RKO (cell line): ENCODE measurements around the gene RAP2A.

ENCODE experiments used
- DNase-seq: peaks from one replicate; pipeline ENCODE4 v3.0.0-alpha.2; 2016; ENCODE audit warnings: low spot score

The RAP2A gene

DNA sequence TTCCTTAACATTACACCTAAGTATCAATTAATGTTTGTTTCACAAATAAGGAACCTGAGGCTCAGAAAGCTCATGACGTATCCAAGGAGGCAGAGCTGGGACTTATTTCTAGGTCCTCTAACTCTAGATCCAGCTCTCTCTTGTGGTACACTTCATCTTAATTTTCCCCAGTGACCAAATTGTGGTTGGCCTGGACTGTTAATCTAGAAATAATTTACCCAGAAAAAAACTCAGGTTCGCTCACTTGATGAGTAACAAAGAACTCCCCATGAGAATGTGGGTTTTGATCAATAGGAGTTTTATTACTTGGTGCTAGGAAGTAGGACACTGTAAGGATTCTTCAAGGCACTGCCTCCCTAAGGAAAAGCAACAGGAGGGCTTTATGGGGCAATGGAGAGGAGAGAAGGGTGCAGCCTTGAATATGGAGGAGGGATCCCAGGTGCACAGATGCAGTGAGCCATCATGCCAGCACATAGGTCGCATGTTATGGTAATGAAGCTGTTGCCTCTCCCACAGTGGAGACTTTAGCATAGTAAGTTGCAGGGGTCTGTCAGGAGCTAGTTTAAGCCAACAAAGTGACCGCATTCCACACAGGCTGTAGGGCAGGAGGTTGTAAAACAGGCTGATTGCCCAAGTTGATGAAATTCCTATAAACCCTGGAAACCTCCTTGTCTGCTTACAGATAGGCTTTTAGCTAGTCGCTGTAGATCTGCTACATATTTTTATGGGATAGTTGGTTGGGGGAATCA, 14.7 kb downstream of the RAP2A start:
- no peak for DNase-seq

DNA sequence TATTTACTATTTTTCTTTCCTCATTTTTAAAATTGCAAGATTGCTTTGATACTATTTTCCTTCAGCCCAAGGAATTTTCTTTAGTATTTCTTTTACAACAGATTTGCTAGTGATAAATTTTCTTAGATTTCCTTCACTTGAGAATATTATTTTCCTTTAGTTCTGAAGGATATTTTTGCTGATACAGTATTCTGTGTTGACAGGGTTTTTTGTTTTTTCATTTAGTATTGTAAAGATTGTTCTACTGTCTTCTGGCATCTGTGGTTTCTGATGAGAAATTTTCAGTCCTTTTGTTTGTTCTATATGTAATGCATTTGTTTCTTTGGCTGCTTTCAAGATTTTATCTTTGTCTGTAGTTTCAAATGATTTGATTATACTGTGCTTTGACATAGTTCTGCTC, 20.7 kb downstream of the RAP2A start:
- DNase-seq: no peak

DNA sequence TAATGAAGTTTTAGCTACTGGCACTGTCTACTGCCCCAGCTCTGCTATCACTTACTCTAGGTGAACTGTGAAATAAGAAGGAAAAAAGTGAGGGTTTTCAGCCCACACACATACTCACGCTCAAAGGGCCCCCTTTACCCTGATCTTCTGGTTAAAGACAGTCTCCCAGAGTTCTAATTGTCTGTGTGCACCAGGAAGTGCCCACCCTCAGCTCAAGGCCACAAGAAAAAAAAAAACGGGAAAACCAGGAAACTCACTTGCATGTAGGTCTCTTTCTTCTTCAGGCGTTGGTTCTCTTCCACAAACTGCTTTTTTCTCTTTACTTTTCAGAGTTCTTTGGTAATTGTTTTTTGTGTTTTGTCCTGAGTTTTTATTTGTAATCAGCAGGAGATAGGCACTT, 22.1 kb downstream of the RAP2A start:
- DNase-seq: no peak

DNA sequence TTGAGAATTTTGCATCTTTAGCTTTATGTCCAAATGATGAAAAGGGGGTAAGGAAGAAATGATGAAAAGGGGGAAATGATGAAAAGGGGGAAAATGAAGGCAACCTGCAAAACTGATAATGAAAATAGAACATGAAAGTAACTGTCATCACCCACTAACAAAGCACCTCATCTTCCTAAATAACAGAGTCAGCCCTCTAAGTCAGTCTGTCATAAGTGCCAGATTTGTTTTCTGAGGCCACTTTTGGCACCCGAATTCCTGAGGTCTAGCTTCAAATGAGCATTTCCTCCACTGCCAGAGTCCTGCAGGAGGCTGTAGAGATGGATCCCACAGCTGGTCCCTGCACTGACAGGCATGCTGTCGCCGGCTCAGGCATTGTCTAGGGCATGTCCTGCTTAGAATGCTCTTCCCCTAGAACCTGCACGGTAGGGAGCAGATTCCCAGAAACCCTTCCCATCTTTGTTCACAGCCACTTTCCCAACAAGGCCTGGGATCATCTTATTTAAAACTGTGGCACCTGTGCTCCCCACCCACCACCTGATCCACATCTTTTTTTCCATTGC, 25.3 kb downstream of the RAP2A start:
- DNase-seq: no peak

DNA sequence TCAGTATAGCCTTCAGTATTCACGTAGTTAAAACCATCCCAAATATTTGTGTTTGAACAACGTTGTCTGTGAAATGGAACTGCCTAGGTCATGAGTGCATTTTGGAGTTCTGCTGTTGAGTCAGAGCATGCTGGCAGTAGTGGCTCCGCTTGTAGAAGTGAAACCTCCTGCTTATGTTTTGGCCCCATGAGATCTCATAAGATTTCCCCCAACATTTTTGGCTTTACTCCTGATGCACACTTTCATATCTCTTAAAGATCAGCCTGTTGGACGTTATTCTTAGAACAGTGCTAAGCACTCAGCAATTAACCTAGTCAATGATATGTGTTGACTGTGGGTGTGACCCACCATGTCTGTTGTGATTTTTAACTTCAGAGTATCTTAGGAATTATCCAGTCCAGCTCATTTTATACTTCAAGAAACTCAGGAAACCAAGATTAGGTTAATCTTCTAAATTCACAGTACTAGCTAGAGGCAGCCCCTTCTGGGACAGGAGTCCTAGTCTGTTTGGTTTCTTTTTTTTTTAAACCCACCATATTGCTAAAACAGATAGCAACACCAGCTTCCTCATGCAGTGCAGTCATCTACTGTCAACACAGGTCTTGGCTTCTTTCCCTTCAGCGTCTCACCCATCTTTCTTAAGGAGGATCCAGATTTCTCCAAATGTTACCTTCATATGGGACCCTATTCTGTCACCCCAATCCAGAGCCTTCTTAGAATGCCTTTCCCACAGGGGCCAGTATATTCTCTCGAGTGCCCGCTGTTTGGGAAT, 26.2 kb downstream of the RAP2A start:
- no peak for DNase-seq

DNA sequence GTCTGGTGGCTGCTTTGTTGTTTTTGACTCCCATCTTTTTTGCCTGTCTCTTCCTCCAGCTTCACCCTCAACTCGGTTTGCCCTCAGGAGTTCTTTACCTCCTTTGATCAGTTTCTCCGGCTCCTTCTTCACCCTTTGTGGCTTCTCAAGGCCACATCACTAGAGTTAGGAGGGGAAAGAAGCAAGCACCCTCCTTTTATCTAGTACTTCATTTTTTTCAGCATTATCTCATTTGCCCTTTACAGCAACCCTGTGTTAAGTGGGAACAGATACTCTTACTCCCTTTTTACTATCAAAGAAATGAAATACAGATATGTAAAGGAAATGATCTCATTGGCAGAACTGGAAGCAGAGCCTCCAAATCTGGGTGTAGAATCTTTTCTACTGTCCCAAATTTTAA, 26.9 kb downstream of the RAP2A start:
- DNase-seq: no peak

DNA sequence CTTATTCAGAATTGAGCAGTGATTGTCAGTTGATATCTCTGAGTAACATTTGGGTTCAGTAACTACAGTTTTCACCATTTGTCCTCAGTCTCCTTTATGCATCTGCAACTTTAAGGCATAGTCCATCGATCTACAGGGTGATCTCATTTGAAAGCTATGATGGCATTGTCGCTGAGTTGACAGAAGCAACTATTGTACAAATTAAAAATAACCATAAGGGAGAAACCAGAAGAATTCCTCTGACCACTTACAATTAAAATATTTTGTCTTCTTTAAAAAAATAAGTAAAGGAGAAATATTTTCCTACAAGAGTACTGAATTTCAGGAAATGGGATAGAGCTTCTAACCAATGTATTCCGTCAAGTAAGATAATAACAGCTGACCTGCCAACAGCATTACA, 30.6 kb downstream of the RAP2A start:
- DNase-seq: no peak

DNA sequence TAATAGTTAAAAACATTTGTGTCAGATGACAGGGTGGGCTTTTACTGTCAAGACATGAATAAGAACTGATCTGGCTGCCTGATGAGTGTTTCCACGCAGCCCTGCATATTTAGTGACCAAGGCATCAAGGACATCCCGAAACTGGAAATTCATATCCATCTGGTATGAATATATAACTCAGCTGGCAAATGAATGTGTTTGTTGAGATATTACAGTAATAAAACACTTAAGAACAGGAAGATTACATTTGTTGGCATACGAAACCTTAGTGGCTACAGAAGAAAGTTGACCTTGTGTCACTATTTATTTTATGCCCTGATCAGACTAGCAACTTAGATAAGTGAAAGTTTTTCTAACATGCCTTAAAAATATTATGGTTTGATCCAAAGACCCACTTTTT, 32.8 kb downstream of the RAP2A start:
- no peak for DNase-seq

DNA sequence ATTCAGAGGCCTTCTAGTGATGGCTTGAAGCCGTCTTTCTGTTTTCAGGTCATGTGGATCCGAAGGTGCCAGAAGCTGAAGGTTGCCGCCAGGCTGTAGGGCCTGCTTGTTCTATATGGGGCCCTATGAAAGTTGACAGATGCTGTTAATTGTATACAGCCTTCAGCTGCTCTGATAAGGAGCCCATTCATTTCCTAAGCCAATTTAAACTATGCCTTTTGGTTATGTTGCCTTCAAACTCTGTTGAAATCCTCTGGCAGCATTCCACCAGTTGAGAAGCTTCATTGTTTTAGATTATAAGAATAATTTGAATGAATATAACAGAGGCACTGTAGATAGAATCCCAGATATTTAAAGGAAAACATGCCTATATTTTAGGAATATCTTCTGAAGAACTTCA, 34.4 kb downstream of the RAP2A start:
- DNase-seq: no peak

DNA sequence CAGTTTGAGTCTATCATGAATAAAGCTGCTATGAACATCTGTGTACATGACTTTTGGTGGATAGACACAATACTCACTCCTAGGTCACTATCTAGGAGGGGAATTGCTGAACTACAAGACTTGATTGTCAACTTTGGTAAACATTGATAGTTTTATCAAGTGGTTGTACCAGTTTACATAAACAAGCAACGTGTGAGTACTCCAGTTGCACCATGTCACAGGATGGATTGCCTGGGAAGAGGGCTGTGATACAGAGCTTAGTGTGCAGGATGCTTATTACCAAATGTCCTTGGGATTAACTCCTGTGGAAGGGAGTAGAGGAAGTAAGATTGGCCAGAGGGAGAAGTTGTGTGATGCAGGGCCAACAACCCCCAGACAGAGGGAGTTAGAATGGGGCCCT, 37.7 kb downstream of the RAP2A start:
- DNase-seq: no peak

DNA sequence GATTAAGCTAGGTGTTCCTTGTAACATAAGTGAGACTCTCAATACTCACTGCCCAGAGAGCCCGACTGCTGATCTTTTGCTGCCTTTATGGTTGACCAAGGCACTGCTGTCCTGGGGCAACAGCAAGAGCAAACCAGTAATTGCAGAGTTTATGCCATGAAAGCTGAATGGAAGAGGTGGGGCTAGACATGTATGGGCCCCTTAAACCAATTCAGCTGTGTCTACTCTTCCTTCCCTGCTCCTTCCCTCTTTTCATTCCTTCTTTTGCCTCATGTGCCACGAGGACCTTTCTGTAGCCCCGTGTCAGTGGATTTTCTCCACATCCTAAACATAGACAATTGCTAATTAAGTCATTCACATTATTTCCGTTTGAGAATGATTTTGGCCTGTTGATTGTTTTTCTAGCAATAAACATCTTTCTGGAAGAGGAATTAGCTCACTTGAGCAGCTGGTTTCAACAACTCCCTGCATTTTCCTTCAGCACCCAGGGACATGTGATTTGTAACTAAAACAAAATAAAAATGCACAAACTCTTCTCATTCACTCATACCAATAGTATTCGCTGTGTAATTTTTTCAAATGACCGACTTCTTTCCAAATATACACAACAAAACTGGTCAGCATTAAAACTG, 40.5 kb downstream of the RAP2A start:
- no peak for DNase-seq

DNA sequence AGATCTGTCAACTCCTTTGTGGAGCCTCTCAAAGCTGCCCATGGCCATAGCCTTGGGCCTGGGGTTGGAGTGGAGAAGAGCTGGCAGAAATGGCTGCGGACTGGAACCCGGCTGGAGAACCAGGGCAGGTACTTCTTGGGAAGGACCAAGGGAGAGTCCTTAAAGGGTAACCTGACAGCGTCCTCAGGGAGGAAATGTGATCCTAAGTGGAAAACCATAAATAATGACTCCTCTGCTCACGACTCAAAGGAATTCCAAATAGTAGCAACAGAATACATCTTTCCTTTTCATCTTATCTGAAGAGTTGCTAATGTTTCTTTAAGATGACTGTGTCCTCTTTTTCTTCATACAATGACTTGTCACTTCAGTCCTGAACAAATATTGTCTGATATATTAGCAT, 41.0 kb downstream of the RAP2A start:
- DNase-seq: no peak

DNA sequence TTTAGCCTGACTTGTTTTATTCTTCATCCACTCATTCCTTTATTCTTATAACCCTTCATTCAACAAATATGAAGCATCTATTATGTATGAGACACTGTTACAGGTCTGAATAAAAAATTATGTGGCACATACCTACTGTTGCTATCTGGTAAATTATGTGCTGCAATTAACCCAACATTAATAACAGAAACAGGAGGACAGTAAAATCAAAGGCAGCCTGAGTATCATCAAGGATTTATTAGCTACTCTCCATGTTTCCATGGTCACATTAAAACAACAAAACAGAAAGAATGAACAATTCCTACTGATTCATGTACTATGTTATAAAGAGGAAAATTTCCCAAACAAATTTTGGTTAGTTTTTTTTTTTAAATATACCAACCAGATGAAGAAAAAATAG, 43.9 kb downstream of the RAP2A start:
- no peak for DNase-seq

DNA sequence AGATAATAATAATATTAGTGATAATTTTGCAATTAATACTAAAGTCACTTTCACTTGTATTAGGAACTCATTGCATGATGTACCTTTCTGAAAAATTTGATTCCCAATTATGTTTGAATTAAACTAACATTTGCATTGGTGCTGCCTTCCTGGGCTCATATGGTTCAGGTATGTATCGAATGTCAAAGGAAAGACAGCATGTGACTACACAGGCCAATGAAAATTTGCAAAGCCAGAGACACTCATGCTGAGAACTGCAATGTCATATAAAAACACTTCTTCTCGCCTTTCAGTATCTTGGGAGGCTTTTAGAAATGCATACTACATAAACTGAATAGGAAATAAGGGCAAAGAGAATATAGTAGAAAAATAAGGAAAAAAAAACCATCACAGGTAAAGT, 44.3 kb downstream of the RAP2A start:
- DNase-seq: no peak

DNA sequence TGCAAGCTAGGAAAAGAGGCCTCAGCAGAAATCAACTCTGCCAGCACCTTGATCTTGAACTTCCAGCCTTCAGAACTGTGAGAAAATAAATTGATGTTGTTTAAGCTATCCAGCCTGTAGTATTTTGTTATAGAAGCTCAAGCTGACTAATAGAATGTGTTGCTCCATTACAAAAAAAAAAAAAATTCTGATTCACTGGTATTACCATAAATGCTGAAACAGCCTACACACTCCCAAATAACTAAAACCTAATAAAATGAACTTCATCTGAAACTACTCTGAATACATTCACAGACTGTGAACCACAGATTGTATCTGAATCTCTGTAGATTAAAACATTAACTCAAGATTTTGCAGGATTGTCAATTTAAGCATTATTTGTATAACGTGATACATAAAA, 49.5 kb downstream of the RAP2A start:
- DNase-seq: no peak

DNA sequence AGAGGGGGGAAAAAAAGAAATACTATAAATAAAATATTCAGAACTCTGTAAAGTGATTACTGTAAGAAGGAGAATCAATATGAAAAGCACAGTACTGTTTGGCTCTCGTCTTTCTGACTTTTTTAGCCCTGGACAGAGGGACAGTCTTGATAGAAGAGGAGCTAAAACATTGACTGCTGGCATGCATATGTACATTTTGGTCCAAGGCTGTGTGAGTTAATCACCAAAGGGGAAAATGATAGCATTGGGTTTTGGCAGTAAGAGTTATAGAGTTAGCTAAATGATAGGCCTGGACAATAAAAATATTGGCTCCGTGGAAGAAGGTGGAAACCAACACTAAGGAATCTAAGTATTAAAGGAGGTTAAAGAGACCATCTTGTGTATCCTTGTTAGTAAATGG, 50.3 kb downstream of the RAP2A start:
- DNase-seq: no peak

DNA sequence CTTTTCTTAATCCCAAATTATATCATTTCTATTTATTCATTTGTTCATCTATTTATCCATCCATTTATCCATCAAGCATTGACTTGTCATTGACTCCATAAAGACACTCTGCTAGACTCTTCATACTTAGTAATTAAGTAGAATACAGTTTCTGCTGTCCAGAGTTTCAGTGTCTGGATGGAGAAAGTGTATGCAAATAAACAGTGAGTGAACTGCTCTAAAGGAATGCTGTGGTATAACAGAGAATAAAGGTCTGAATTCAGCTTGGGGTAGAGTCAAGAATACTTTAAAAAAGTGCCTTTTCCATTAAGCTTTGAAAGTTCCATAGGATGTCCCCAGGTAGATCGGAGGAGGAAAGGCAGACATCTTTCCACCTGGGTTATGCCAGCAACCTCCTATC, 51.4 kb downstream of the RAP2A start:
- no peak for DNase-seq

DNA sequence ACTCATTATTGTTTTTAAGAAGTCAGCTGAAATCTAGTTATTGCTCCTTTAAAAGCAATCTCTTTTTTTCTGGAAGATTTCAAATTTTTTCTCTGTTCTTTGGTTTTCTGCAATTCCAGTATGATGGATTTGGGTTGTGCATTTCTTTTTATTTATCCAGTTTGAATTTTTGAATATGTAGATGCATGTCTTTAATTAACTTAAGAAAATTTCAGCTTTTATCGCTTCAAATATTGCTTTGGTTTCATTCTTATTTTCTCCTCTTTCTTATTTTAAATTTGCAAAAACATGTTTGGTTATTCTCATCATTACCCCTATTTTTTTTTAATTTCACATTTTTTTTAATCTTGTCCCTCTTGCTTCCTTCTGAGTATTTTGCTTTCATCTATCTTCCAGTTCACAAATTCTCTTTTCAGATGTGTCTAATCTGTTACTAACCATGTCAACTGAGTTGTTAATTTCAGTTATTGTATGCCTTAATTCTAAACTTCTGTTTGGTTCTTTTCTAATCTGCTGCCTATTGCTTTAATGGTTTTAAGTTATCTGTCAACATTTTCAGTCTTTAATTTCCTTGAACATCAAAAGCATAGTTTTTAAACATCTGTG, 56.8 kb downstream of the RAP2A start:
- DNase-seq: no peak

DNA sequence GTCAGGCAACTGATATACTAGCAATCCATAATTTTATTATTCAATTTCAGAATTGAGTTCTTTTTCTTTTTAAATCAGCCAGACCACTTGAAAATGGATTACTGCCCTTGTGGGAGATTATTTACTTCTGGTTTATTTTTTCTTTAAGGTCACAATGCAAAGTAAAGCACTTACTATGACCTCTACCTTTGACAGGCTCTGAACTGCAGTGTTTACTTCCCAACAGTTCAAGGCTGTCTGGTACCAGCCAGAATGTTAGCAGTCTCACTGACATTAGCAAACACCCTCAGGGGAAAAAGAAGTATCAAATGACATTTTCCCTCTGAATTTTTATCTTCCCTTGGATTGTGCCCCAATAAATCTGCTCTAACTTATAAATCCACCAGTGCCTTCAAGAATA, 57.5 kb downstream of the RAP2A start:
- no peak for DNase-seq

DNA sequence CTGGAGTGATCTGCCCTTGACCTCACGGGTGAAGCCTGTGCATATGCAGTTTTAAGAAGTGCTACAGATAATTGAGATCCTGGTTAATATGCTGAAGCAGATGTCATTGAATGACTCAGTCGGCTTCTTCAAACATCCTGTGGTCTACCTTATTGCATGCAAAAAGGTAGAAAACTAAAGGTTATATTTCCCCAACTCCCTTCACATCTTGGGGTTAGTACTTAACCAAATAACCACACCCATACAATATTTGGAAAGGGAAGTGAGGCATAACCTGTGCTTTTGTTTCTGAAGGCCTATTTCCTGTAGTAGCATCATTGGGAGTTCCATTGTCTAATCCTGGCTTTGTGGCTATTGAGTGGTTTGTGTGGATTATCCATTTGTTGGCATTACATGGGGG, 58.3 kb downstream of the RAP2A start:
- no peak for DNase-seq

DNA sequence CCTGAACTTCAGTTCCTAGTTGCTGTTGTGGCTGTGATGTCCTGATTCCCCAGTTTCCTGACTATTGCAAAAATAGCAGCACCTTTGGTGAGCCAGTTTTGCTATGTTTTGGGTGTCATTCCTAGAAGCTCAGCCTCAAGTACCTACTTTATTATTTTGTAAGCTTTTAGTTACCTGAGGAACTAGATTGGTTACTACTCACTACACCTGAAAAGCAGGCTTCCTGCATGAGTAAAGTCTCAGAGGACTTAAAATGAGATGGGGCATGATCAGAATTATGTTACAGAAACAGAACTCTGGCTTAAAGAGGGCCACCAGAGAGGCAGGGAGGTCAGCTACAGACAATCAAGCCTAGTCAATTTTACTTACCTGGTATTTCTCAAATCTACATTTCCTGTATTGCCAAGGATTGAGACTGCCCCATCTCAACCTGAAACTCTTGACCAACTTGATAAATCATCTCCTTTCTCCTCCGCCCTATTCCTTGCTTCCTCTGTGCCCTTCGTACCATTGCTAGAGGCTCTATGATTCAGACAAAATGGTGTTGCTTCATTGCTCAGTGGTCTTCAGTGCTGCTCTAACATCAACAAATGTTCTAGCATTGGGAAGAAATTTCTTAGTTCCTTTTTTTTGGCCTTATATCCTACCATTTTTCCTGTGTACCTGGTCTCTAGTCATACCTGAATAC, 58.9 kb downstream of the RAP2A start:
- no peak for DNase-seq

DNA sequence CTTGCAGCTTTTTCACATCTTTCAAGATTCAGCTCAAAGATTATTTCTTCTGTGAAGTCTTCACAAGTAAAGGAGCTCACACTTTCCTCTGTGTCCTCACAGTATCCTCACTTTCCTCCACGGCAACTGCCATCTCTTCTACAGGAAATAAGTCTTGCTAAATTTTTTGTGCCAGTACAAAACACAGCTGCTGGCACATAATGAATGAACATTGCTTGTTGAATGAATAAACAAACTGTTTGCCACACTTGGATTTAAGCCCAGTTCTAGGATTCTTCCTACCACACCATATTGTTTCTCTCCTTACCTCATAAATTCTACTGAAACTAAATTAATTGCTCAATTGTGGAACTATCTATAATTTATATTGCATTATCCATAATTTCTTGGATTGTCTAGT, 59.5 kb downstream of the RAP2A start:
- no peak for DNase-seq
